Muscle of leg (tissue), 11 donors: Measurements from ENCODE around the gene SPATA3. TPM values are rescaled to one million over a fixed set of nuclear protein-coding genes. Genes with fewer than 3 reads are reported as not detected.

Experiments used
- DNase-seq: peaks from one replicate; pipeline ENCODE4 v3.0.0; 2013
- H3K27ac ChIP-seq: one replicate; pipeline ENCODE4 v1.5.1; 2013; ENCODE audit warnings: mild to moderate bottlenecking, low read length, control low read depth
- H3K27me3 ChIP-seq: one replicate; pipeline ENCODE4 v1.6.1; 2013; ENCODE audit warnings: low read length; ENCODE audit not compliant: control insufficient read depth, insufficient read depth
- H3K36me3 ChIP-seq: one replicate; pipeline ENCODE4 v1.6.1; 2013; ENCODE audit warnings: low read length; ENCODE audit not compliant: control insufficient read depth, insufficient read depth
- H3K4me1 ChIP-seq: one replicate; pipeline ENCODE4 v1.6.1; 2013; ENCODE audit warnings: low read length; ENCODE audit not compliant: control insufficient read depth, insufficient read depth
- H3K4me3 ChIP-seq: one replicate; pipeline ENCODE4 v1.5.1; 2013; ENCODE audit warnings: low read length, control low read depth
- H3K9me3 ChIP-seq: replicated peaks from 2 replicates; pipeline ENCODE4 v1.6.1; 2013; ENCODE audit warnings: low read depth, low read length; ENCODE audit not compliant: control insufficient read depth
- WGBS: methylation state at CpG from one replicate; pipeline ENCODE4 v1.1.5; 2013; ENCODE audit warnings: missing lambda C conversion rate; ENCODE audit not compliant: insufficient coverage; 5-methylcytosine and 5-hydroxymethylcytosine counted together
- polyA plus RNA-seq, 8 donors: library from polyadenylated mRNA; unstranded; fragments of 120-200 nt; gene quantifications; one replicate each; pipeline versions ENCODE4 v1.2.1 to v1.2.3, GENCODE V29; 2013; ENCODE audit warnings: inconsistent platforms in 1 of 8, low replicate concordance in 1 of 8; ENCODE audit not compliant: insufficient read length in 8 of 8, insufficient read depth in 1 of 8
- total RNA-seq: library from RNA; stranded (reverse); fragments of 120-200 nt; gene quantifications from one replicate; pipeline ENCODE4 v1.2.4, GENCODE V29; 2013

SPATA3 gene
- total and polyA plus RNA-seq, 9 donors: not detected

GRCh38 chr2:231047274-231047922 lies 51.5 kb downstream of the SPATA3 start:
- DNase-seq: no peak

GRCh38 chr2:231047923-231048915 lies 52.3 kb downstream of the SPATA3 start:
- H3K27ac ChIP-seq: no peak overlapping the region
- H3K27me3 ChIP-seq: peaks cover 17% of the 10 kb centered on the region
- H3K9me3 ChIP-seq: no peaks in the 10 kb centered on the region
- H3K4me3 ChIP-seq: no peak overlapping the region
- no peaks in the 10 kb centered on the region for H3K36me3 ChIP-seq
- no peak for DNase-seq
- 60% methylated on average over 3 of the region's 10 CpGs for WGBS
- peaks cover 11% of the 10 kb centered on the region for H3K4me1 ChIP-seq

More at GRCh38 chr2:231047274-231047922, 51.5 kb downstream of the SPATA3 start:
- H3K36me3 ChIP-seq: no peaks in the 10 kb centered on the region
- 66% methylated on average over 7 of the region's 8 CpGs for WGBS
- H3K4me3 ChIP-seq: no peak overlapping the region
- no peaks in the 10 kb centered on the region for H3K9me3 ChIP-seq
- H3K4me1 ChIP-seq: peaks cover 5% of the 10 kb centered on the region
- peaks cover 19% of the 10 kb centered on the region for H3K27me3 ChIP-seq
- no peak overlapping the region for H3K27ac ChIP-seq

- WGBS: 64% methylated on average over 4 of the region's 12 CpGs
- Histone ChIP-seq H3K9me3 (no peaks in the 10 kb centered on the region), H3K36me3 (no peaks in the 10 kb centered on the region), H3K4me1 (peaks cover 14% of the 10 kb centered on the region), H3K4me3 (no peak overlapping the region), H3K27ac (no peak overlapping the region), H3K27me3 (peaks cover 17% of the 10 kb centered on the region)
- DNase-seq: no peak
Observed at GRCh38 chr2:231049286-231050017, 53.5 kb downstream of the SPATA3 start.

- H3K36me3 ChIP-seq: no peaks in the 10 kb centered on the region
- H3K9me3 ChIP-seq: no peaks in the 10 kb centered on the region
- H3K4me3 ChIP-seq: no peak overlapping the region
- H3K27ac ChIP-seq: no peak overlapping the region
- no peak for DNase-seq
- H3K27me3 ChIP-seq: peaks cover 17% of the 10 kb centered on the region
- 29% methylated on average over 3 of the region's 9 CpGs for WGBS
- H3K4me1 ChIP-seq: peaks cover 14% of the 10 kb centered on the region
Observed at GRCh38 chr2:231050018-231050901, 54.3 kb downstream of the SPATA3 start.

- no peak overlapping the region for H3K27ac ChIP-seq
- H3K27me3 ChIP-seq: peaks cover 17% of the 10 kb centered on the region
- H3K36me3 ChIP-seq: no peaks in the 10 kb centered on the region
- no peak for DNase-seq
- H3K9me3 ChIP-seq: no peaks in the 10 kb centered on the region
- H3K4me1 ChIP-seq: peaks cover 14% of the 10 kb centered on the region
- H3K4me3 ChIP-seq: no peak overlapping the region
- WGBS: 83% methylated on average over 2 of the region's 5 CpGs
Observed at GRCh38 chr2:231051116-231051515, 55.2 kb downstream of the SPATA3 start.

GRCh38 chr2:231052494-231053451 lies 56.9 kb downstream of the SPATA3 start:
- peak overlapping the region; percentile 56 for H3K4me3 ChIP-seq
- H3K36me3 ChIP-seq: no peaks in the 10 kb centered on the region
- 4% methylated on average over 50 of the region's 62 CpGs for WGBS
- H3K27ac ChIP-seq: peak overlapping the region; percentile 29
- peaks cover 18% of the 10 kb centered on the region for H3K4me1 ChIP-seq
- peak; percentile 89 for DNase-seq
- peaks cover 17% of the 10 kb centered on the region for H3K27me3 ChIP-seq
- no peaks in the 10 kb centered on the region for H3K9me3 ChIP-seq

GRCh38 chr2:231053846-231054245 lies 57.9 kb downstream of the SPATA3 start:
- H3K4me3 ChIP-seq: no peak overlapping the region
- H3K4me1 ChIP-seq: peaks cover 25% of the 10 kb centered on the region
- DNase-seq: no peak
- H3K36me3 ChIP-seq: no peaks in the 10 kb centered on the region
- H3K27me3 ChIP-seq: peaks cover 14% of the 10 kb centered on the region
- no peak overlapping the region for H3K27ac ChIP-seq
- WGBS: 73% methylated on average over 6 of the region's 6 CpGs
- H3K9me3 ChIP-seq: no peaks in the 10 kb centered on the region

- Histone ChIP-seq H3K36me3 (peaks cover 4% of the 10 kb centered on the region), H3K27me3 (peaks cover 3% of the 10 kb centered on the region), H3K9me3 (no peaks in the 10 kb centered on the region), H3K4me3 (peak within 1 kb of the TSS; percentile 99), H3K27ac (peak within 1 kb of the TSS; percentile 81), H3K4me1 (peaks cover 25% of the 10 kb centered on the region)
- peak; percentile 97 for DNase-seq
- under 1% methylated on average over 59 of the region's 73 CpGs for WGBS
Observed at GRCh38 chr2:231056453-231057416, 60.8 kb downstream of the SPATA3 start, which contains the start of gene PSMD1. PSMD1 (plus strand) TSS chr2:231056867; CDS start chr2:231057026, 159 bp downstream.
